ENCODE data around the gene PKP1.

DNA sequence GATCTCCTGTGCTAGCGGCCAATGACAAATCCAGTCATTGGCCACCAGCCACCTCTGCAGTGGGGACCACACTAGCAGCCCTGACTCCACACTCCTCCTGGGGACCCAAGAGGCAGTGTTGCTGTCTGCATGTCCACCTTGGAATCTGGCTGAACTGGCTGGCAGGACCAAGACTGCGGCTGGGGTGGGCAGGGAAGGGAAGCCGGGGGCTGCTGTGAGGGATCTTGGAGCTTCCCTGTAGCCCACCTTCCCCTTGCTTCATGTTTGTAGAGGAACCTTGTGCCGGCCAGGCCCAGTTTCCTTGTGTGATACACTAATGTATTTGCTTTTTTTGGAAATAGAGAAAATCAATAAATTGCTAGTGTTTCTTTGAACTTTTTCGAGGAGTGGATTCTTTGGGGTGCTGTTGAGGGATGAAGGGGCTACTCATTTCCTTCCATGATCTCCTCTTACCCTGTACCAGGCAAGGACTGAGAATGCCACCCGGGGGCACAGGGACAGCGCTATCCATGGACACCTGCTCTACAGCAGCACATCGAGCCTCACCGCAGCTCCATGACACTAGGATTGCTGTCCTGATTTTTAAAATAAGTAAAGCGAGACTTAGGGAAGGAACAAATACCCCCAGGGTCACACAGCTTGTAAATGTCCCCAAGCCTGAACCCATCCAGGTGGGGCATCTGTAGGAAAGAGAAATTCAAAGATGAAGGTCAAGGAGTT, 49.5 kb downstream of the PKP1 start:
- no peak for TF ChIP-seq CTCF (conservative IDR thresholded peaks at IDR 0.05)
- no peak for TF ChIP-seq EZH2 (IDR thresholded peaks at IDR 0.05; ENCODE audit: low read depth)
